Measurements from ENCODE around the gene CAND1. TPM values are rescaled to one million over a fixed set of nuclear protein-coding genes. Genes with fewer than 3 reads are reported as not detected.

Gene CAND1
- total RNA-seq, 1 experiment from 2014 or later: 230 TPM

- H3K79me1 ChIP-seq (ENCODE audit: insufficient read depth, low read depth, low read length, poor library complexity, severe bottlenecking): no peaks in the 10 kb centered on the region
- H3K9ac ChIP-seq (ENCODE audit: extremely low read depth, insufficient read length, low read length): no peak overlapping the region
- H3K4me1 ChIP-seq (ENCODE audit: insufficient read depth, low read length): no peaks in the 10 kb centered on the region
- TF ChIP-seq CTCF (conservative IDR thresholded peaks at IDR 0.05): no peak
- H2AFZ ChIP-seq (ENCODE audit: low read length): no peak overlapping the region
- H2BK20ac ChIP-seq (ENCODE audit: low read depth, low read length, poor library complexity, severe bottlenecking): no peak overlapping the region
- H4K91ac ChIP-seq (ENCODE audit: insufficient read length, low read depth, low read length): no peak overlapping the region
- H3K18ac ChIP-seq (ENCODE audit: insufficient read length, low read depth, low read length): no peak overlapping the region
- no peak overlapping the region for H2BK12ac ChIP-seq (ENCODE audit: insufficient read length, low read depth, low read length)
- no peak overlapping the region for H2BK15ac ChIP-seq (ENCODE audit: low read depth, low read length)
- no peak for DNase-seq
- H3K23me2 ChIP-seq (ENCODE audit: insufficient read length, low read depth, low read length, poor library complexity, severe bottlenecking): no peaks in the 10 kb centered on the region
- no peak overlapping the region for H3K56ac ChIP-seq (ENCODE audit: insufficient read length, low read depth, low read length)
- H3K79me2 ChIP-seq (ENCODE audit: insufficient read depth, low read length): no peaks in the 10 kb centered on the region
- no peak overlapping the region for H3T11ph ChIP-seq (ENCODE audit: low read length)
- H2AK5ac ChIP-seq (ENCODE audit: insufficient read length, low read length): no peak overlapping the region
- H3K4me3 Mint-ChIP-seq: no peak overlapping the region
- no peaks in the 10 kb centered on the region for H3K4me1 Mint-ChIP-seq
- H4K8ac ChIP-seq (replicated peaks; ENCODE audit: insufficient read length, low read depth, low read length): no peak overlapping the region
- H3K14ac ChIP-seq (ENCODE audit: insufficient read depth, low read length): no peak overlapping the region
- no peak overlapping the region for H2BK5ac ChIP-seq (ENCODE audit: insufficient read length, low read length)
- no peak overlapping the region for H3K4me2 ChIP-seq (ENCODE audit: insufficient read depth, insufficient read length, low read length)
- no peaks in the 10 kb centered on the region for H3K9me3 ChIP-seq (ENCODE audit: control insufficient read depth, low read depth, low read length)
- no peak overlapping the region for H2BK120ac ChIP-seq (ENCODE audit: low read depth, low read length, poor library complexity, severe bottlenecking)
- no peak overlapping the region for H3K4ac ChIP-seq (ENCODE audit: low read depth, low read length)
- no peak overlapping the region for H3K23ac ChIP-seq (ENCODE audit: insufficient read length, low read depth, low read length)
- no peaks in the 10 kb centered on the region for H3K27me3 ChIP-seq (ENCODE audit: insufficient read depth, low read length)
- H3K9me3 Mint-ChIP-seq: peaks cover 3% of the 10 kb centered on the region in 2 experiments; a peak in 3 of 5 replicates
- H3K27me3 Mint-ChIP-seq (ENCODE audit: low read depth): no peaks in the 10 kb centered on the region
- H4K20me1 ChIP-seq (ENCODE audit: control insufficient read depth, insufficient read depth, insufficient read length): no peaks in the 10 kb centered on the region
- H3K27ac ChIP-seq (ENCODE audit: insufficient read length, low read depth, low read length): no peak overlapping the region
- peaks cover 7 to 10% (median 7%) of the 10 kb centered on the region in 3 experiments; a peak in 6 of 7 replicates for H3K36me3 Mint-ChIP-seq (ENCODE audit: insufficient read depth in 1 of 3, low read depth in 3 of 3)
- no peak overlapping the region for H4K5ac ChIP-seq (ENCODE audit: insufficient read length, low read depth, low read length)
- H3K27ac Mint-ChIP-seq: no peak overlapping the region
- no CpG with 5 or more reads among the region's 2 CpGs for WGBS (ENCODE audit: extremely low coverage, insufficient read length, low lambda C conversion rate)
Observed at GRCh38 chr12:67344979-67345710, 76.0 kb downstream of the CAND1 start.

Data from H9 (cell line).